ENCODE results near the gene RNF169.

The RNF169 gene

GRCh38 chr11:74768172-74768651 is 19.6 kb downstream of the RNF169 start:
- peak in 1 of 2 donors; percentile 45 for DNase-seq (ENCODE audit: low read depth in 2 of 2)

DNA sequence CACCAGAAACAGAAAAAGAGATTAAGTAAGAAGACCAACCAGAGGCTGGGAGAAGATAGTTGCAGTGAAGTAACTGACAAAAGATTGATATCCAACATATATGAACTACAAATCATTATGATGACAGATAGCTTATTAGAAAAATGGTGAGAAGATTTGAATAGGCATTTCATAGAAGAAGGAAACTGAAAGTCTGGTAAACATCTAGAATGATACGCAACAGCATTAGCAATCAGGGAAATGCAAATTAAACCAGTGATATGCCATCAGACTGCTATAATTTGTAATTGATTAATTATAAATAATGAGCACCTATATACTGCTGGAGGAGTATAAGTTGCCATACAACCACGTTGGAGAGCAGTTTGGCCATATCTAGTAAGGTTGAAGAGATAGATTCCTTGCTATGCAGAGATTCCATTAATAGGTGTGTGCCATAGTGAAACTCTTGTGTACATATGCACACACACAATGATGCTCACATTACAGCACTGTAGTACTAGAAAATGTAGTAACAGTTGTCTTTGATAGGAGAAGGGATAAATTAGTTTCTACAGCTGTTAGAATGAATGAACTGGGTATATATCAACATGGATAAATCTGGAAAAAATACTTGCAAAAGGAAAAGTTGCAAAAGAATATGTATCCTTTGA is 20.5 kb downstream of the RNF169 start:
- no peak for DNase-seq (ENCODE audit: low read depth in 2 of 2)

GRCh38 chr11:74770456-74770855 is 21.8 kb downstream of the RNF169 start:
- DNase-seq (ENCODE audit: low read depth in 2 of 2), result no peak

GRCh38 chr11:74771139-74771538 is 22.5 kb downstream of the RNF169 start:
- no peak for DNase-seq (ENCODE audit: low read depth in 2 of 2)

GRCh38 chr11:74773476-74773875 is 24.8 kb downstream of the RNF169 start:
- DNase-seq (ENCODE audit: low read depth in 2 of 2), result no peak

DNA sequence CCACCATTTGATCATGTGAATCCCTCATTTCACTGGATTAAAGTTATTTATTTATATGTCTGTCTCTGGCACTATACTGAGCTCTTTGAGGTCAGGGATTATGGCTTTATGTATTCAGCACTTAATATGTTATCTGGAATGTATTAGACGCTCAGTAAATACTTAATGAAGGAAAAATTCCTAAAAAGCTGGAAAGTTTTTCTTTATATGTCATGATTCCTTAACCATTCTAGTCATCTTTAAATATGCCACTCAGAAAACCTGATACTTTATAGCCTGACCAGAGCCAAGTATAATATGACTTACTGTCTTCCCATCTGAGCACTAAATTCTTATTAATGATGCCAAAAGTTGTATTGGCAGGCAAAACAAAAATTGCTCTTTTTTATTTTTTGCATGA is 27.1 kb downstream of the RNF169 start:
- no peak for DNase-seq (ENCODE audit: low read depth in 2 of 2)

DNA sequence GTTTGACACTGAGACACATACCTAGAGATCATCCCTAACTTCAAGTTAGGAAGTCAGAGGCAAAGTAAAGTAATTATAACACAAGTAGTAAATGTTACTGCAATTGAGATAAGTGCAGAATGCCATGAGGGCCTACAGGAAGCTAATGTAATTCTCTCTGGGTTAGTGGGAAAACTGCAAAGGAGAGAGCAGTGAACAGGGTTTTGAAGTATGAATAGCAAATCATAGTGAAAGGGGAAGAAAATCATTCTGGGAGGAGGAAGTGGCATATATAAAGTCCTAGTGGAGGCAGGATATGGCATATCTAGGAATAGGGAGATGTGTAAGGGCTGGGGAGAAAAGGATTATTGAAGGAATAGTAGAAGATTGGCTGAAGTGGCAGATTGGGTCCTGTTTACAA is 27.9 kb downstream of the RNF169 start:
- no peak for DNase-seq (ENCODE audit: low read depth in 2 of 2)

DNA sequence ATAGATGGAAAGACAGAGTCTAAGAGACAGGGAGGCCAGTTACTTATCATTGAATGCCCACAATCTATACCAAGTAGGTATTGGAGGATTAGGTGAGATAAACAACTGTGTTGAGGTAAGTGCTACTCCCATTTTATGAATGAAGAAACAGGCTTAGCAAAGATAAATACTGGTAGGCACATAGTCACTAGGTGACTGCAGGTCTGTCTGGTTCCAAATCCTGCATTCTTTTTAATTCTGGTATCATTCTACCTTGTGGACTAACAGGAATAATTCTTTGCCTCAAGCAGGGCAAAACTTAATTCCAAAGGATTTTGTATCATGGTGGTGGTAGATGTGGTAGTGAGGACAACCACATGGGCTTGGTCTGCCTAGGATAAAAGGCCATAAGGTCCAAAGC is 28.4 kb downstream of the RNF169 start:
- DNase-seq (ENCODE audit: low read depth in 2 of 2), result no peak

DNA sequence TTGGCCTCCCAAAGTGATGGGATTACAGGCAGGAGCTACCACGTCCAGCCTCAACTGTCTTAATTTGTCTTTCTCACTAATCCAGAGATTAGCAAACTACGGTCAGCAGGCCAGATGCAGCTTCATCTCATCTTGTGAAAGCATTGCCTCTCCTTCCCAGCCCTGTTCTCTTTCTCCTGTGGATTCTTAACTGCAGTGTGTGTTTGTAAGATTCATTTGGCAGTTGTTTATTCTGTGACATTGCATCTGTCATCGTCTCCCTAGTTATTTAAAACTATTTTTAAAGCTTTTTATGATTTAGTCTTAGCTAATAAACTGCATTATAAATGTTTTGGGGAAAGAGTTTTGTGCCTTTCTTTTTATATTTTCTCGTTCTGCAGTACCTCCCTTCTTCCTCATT is 29.2 kb downstream of the RNF169 start:
- no peak for DNase-seq (ENCODE audit: low read depth in 2 of 2)

GRCh38 chr11:74778581-74778980 is 29.9 kb downstream of the RNF169 start:
- DNase-seq (ENCODE audit: low read depth in 2 of 2), result no peak

DNA sequence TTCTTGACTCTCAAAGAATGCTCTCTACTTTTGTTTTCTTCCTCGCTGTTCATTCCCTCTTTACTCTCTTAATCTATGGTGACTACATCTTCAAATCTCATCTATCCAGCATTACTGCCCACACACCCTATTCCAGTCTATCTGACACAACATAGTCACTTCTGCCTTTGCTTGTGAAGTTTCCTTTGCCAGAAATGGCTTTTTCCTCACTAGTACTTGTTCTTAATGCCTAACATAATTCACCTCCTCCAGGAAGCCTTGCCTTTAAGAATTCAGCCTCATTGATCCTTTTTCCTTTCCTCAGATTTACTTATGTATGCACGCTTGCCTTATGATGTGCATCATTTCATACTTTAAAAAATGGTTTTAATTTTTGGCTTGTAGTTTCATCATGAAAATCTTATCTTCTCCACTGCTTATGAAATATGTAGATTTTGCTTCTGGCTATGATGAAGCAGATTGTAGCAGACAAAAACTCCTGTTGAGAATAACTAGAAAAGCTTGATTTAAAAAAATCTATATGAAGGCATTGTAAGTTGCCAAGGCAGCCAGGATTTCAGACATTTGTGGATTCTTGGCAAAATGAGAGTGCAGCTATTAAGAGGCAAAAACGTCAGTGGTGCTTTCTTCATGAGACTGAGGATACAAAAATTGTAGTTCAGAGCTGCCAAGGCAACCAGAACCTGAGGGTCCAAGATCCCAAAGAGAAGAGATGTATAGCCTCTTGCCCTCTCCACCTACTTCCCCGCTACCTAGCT is 31.8 kb downstream of the RNF169 start:
- no peak for DNase-seq (ENCODE audit: low read depth in 2 of 2)

- DNase-seq (ENCODE audit: low read depth in 2 of 2), result no peak
Measured at GRCh38 chr11:74783241-74783871, 34.7 kb downstream of the RNF169 start.

DNA sequence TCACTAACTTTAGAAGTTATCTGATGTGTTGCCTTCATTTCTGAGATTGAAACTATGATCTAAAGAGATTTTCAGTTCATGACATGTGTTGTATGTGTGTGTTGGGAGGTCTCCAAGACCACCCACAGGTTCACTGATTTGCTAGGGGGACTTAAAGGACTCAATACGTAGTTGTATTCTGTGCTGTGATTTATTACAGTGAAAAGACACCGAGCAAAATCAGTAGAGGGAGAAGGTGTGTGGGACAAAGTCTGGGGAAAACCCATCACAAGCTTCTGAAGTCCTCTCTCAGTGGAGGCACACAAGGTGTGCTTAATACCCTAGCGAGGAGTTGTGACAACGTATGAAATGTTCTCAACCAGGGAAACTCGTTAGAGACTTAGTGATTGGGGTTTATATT is 35.6 kb downstream of the RNF169 start:
- DNase-seq (ENCODE audit: low read depth in 2 of 2), result peak in 1 of 2 donors; percentile 1

DNA sequence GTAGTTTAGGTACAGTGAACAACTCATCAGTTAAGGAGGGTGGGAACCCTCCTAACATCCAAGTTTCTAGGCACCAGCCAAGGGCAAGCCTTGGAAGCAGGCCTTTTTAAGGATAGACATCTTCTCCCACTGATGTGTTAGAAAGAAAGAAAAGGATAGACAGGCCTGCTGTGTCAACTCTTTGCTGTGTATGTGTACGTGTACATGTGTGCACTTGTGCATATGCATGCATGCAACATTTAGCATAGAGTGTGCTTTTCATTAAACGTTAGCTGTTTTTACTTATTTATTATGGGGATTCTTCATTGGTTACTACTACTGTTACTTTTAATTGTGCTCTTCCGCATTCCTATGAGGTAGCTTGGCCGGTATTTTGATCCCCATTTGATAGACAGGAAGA is 36.1 kb downstream of the RNF169 start:
- DNase-seq (ENCODE audit: low read depth in 2 of 2), result no peak

DNA sequence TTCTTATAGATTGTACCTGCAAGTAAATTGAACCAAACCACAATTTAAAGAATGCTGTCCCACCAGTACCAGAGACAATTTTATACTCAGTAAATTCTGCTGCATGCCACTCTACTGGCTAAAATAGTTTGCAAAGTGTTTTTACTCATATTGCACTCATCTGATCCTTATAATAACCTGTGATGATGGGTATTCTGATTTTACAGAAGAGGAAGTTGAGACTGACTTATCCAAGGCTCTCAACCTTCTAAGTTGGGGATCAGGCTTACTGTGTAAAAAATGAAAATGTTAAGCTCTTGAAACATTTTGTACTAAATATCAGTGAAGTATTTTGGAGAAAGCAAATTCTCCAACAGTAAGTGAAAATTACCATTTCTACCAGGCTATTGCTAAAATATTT is 37.9 kb downstream of the RNF169 start:
- DNase-seq (ENCODE audit: low read depth in 2 of 2), result no peak

DNA sequence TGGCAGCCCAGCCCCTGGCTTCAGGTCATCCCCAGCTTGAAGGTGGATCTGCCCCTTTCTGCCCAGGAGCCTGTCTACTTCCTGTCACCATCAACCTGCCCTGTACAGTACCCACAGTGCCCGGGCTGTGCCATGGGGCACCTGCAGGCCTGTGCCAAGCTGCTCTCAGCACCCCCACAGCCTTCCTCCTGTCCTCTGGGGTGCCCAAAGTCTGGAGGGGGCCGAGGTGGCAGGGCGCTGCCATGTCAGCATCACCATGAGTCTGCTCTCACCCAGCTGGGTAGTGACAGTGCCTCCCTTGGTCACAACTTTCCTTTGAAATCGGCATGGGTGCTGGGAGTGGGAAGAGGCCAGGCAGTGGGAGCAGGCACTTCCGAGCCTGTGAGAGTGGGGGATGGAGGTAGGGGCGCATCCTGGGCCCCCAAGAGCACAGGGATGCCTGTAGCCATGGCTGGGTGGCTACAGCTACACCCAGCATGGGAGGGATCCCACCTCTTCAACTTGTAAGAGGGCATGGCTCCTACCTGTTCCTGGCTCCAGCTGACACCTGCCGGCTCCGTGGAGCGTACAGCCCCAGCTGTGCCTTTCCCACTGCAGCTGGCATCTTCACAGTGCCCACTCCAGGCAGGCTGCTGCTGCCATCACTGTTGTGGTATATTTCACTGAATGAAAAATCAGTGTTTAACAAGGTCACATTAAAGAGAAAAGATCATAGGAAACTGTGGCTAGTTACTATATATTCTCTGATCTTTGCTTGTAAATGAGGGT is 42.9 kb downstream of the RNF169 start:
- DNase-seq (ENCODE audit: low read depth in 2 of 2), result no peak

DNA sequence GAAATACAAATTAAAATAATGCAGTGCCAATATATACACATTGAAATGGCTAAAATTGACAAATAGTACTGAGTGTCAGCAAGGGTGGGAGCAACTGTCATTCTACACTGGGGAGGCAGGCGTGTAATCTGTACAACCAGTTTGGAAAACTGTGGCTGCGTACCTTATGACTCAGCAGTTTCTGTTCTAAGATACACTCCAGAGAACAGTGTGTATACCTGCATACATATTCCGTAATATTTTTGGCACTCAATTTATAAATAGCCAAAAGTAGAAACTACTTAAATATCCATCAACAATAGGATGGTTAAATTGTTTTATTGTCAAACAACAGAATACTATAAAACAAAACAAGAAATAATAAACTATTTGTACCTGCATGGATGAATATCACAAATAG is 57.6 kb downstream of the RNF169 start:
- DNase-seq (ENCODE audit: low read depth in 2 of 2), result no peak

GRCh38 chr11:74809801-74810200 is 61.2 kb downstream of the RNF169 start:
- no peak for DNase-seq (ENCODE audit: low read depth in 2 of 2)

DNA sequence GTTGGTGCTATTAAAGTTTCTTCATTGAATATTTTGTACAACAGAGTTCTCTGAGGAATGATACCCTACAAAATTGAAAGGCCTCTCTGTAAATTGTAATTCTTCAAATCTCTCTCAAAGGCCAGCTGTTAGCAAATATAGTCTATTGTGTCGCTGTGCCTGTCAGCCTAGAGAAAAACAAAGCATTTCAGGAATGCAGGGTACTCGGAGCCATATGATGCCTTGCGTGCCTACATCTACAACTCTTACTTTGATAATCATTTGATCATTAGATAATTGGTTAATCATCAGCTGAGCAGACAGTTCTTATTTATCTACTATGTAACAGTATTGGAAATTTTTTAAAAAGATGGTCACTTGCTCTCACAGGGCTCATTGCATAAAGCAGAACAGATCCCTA is 67.3 kb downstream of the RNF169 start:
- no peak for DNase-seq (ENCODE audit: low read depth in 2 of 2)

- DNase-seq (ENCODE audit: low read depth in 2 of 2), result no peak
Measured at GRCh38 chr11:74816664-74817063, 68.0 kb downstream of the RNF169 start.

DNA sequence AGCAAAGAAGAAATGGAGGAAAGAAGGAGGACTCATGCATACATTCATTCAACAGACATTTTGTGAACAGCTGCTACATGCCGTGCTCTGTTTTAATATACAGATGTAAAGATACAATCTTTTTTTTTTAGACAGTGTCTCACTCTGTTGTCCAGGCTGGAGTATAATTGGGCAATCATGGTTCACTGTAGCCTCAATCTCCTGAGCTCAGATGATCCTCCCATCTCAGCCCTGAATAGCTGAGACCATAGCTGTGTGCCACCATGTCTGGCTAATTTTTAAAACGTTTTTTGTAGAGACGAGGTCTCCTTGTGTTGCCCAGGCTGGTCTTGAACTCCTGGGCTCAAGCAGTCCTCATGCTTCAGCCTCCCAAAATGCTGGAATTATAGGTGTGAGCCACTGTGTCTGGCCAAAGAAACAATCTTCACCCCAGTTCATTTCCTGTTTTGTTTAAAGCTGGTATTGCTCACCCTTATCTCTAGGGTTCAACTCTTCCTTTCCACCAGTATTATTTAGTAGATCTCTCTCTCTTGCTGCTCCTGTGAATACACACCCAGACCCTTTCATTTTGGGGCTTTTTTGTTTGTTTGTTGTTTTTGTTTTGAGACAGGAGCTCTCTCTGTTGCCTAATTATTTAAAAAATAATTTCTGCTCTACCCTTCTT is 69.8 kb downstream of the RNF169 start:
- no peak for DNase-seq (ENCODE audit: low read depth in 2 of 2)

DNA sequence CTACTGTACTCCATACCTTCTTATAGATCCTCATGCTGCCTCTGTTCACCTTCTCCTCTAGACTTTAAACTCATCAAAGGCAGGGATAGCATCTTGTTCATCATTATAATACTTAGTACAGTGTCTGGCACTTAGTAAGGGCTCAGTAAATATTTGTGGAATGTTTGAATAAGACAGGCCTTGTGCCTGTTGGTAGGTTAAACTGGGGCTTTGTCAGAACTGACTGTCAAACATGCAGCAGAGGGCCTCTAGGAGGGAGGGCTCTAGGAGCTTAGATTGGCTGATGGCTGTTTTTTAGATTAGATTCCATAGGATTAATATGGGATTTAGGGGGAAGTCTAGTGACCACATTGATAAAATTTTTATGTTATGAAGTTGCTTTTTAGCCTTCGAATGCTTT is 70.8 kb downstream of the RNF169 start:
- no peak for DNase-seq (ENCODE audit: low read depth in 2 of 2)
